Activated T-cell treated with anti-CD3 and anti-CD28 coated beads, Interleukin-2, amount 50 U/mL, for 24 hours (primary cell): ENCODE measurements around the gene DTWD2.
"Not testable (repeated sequence)": the region's sequence is repeated elsewhere in the genome, so short reads cannot be mapped to it uniquely, and the experiment has no call there.

Experiments used
- DNase-seq: peaks from one replicate; pipeline ENCODE4 v3.0.0-alpha.2; 2020
- H3K27ac Mint-ChIP-seq: 2 replicates; pipeline ENCODE4 v1.8.0; 2020; ENCODE audit warnings: mild to moderate bottlenecking, mixed read lengths
- H3K27me3 Mint-ChIP-seq: 2 replicates; pipeline ENCODE4 v1.8.0; 2020; ENCODE audit warnings: mixed read lengths
- H3K36me3 Mint-ChIP-seq: 2 replicates; pipeline ENCODE4 v1.8.0; 2020; ENCODE audit warnings: low read depth, mixed read lengths
- H3K4me1 Mint-ChIP-seq: 2 replicates; pipeline ENCODE4 v1.8.0; 2020; ENCODE audit warnings: low read depth, mixed read lengths
- H3K4me3 Mint-ChIP-seq: 2 replicates; pipeline ENCODE4 v1.8.0; 2020; ENCODE audit warnings: mild to moderate bottlenecking, moderate library complexity, mixed read lengths
- H3K9me3 Mint-ChIP-seq: 2 replicates; pipeline ENCODE4 v1.8.0; 2020; ENCODE audit warnings: mixed read lengths

The DTWD2 gene

GRCh38 chr5:119017994-119018393 lies 29.6 kb upstream of the DTWD2 start:
- DNase-seq = no peak
- H3K27ac Mint-ChIP-seq = no peak overlapping the region
- no peaks in the 10 kb centered on the region for H3K9me3 Mint-ChIP-seq
- no peaks in the 10 kb centered on the region for H3K36me3 Mint-ChIP-seq
- H3K4me1 Mint-ChIP-seq = peaks cover 3% of the 10 kb centered on the region
- H3K4me3 Mint-ChIP-seq = no peak overlapping the region
- H3K27me3 Mint-ChIP-seq = no peaks in the 10 kb centered on the region

- Mint-ChIP-seq H3K4me3 (no peak overlapping the region), H3K27ac (no peak overlapping the region), H3K27me3 (no peaks in the 10 kb centered on the region), H3K9me3 (no peaks in the 10 kb centered on the region), H3K36me3 (no peaks in the 10 kb centered on the region), H3K4me1 (no peaks in the 10 kb centered on the region)
- no peak for DNase-seq
Measured at GRCh38 chr5:119016125-119016774, 27.9 kb upstream of the DTWD2 start.

GRCh38 chr5:119011186-119011585 lies 22.8 kb upstream of the DTWD2 start:
- H3K9me3 Mint-ChIP-seq = no peaks in the 10 kb centered on the region
- no peaks in the 10 kb centered on the region for H3K27me3 Mint-ChIP-seq
- no peak overlapping the region for H3K4me3 Mint-ChIP-seq
- H3K36me3 Mint-ChIP-seq = no peaks in the 10 kb centered on the region
- no peaks in the 10 kb centered on the region for H3K4me1 Mint-ChIP-seq
- no peak for DNase-seq
- H3K27ac Mint-ChIP-seq = no peak overlapping the region

- H3K9me3 Mint-ChIP-seq = no peaks in the 10 kb centered on the region
- no peak for DNase-seq
- H3K4me3 Mint-ChIP-seq = no peak overlapping the region
- no peaks in the 10 kb centered on the region for H3K36me3 Mint-ChIP-seq
- H3K27me3 Mint-ChIP-seq = no peaks in the 10 kb centered on the region
- no peak overlapping the region for H3K27ac Mint-ChIP-seq
- H3K4me1 Mint-ChIP-seq = no peaks in the 10 kb centered on the region
Measured at GRCh38 chr5:119010206-119010605, 21.9 kb upstream of the DTWD2 start.

GRCh38 chr5:119009131-119009530 lies 20.8 kb upstream of the DTWD2 start:
- Mint-ChIP-seq H3K27ac (no peak overlapping the region), H3K27me3 (no peaks in the 10 kb centered on the region), H3K4me1 (no peaks in the 10 kb centered on the region), H3K36me3 (no peaks in the 10 kb centered on the region), H3K9me3 (no peaks in the 10 kb centered on the region), H3K4me3 (no peak overlapping the region)
- no peak for DNase-seq

GRCh38 chr5:118999696-119000095 lies 11.3 kb upstream of the DTWD2 start:
- Mint-ChIP-seq H3K27me3 (peaks cover 6% of the 10 kb centered on the region), H3K27ac (no peak overlapping the region), H3K4me3 (no peak overlapping the region), H3K36me3 (peaks cover 3% of the 10 kb centered on the region), H3K9me3 (peaks cover 23% of the 10 kb centered on the region), H3K4me1 (no peaks in the 10 kb centered on the region)
- no peak for DNase-seq

GRCh38 chr5:118998861-118999260 lies 10.5 kb upstream of the DTWD2 start:
- not testable (repeated sequence) for H3K36me3 Mint-ChIP-seq, DNase-seq, H3K27ac Mint-ChIP-seq, H3K27me3 Mint-ChIP-seq, H3K4me1 Mint-ChIP-seq, H3K4me3 Mint-ChIP-seq
- H3K9me3 Mint-ChIP-seq = peaks cover 23% of the 10 kb centered on the region

GRCh38 chr5:118996098-118996497 lies 7.8 kb upstream of the DTWD2 start:
- Mint-ChIP-seq H3K27me3 (peaks cover 3% of the 10 kb centered on the region), H3K9me3 (peaks cover 24% of the 10 kb centered on the region), H3K4me1 (no peaks in the 10 kb centered on the region), H3K27ac (no peak overlapping the region), H3K4me3 (no peak overlapping the region), H3K36me3 (peaks cover 3% of the 10 kb centered on the region)
- no peak for DNase-seq

- Mint-ChIP-seq H3K27ac (no peak overlapping the region), H3K9me3 (peaks cover 21% of the 10 kb centered on the region), H3K4me3 (no peak overlapping the region), H3K4me1 (no peaks in the 10 kb centered on the region), H3K36me3 (peaks cover 3% of the 10 kb centered on the region), H3K27me3 (no peaks in the 10 kb centered on the region)
- DNase-seq = no peak
Measured at GRCh38 chr5:118994595-118994994, 6.2 kb upstream of the DTWD2 start.

- H3K27ac Mint-ChIP-seq, H3K4me3 Mint-ChIP-seq, H3K4me1 Mint-ChIP-seq, H3K27me3 Mint-ChIP-seq, DNase-seq, H3K36me3 Mint-ChIP-seq: not testable (repeated sequence)
- H3K9me3 Mint-ChIP-seq = peaks cover 21% of the 10 kb centered on the region
Measured at GRCh38 chr5:118993118-118993517, 4.8 kb upstream of the DTWD2 start.

GRCh38 chr5:118992055-118992454 lies 3.7 kb upstream of the DTWD2 start:
- Mint-ChIP-seq H3K9me3 (peaks cover 16% of the 10 kb centered on the region), H3K4me1 (peaks cover 15% of the 10 kb centered on the region)
- not testable (repeated sequence) for H3K27me3 Mint-ChIP-seq, DNase-seq, H3K4me3 Mint-ChIP-seq, H3K36me3 Mint-ChIP-seq, H3K27ac Mint-ChIP-seq

GRCh38 chr5:118990582-118990981 lies 2.2 kb upstream of the DTWD2 start:
- DNase-seq = no peak
- Mint-ChIP-seq H3K27ac (no peak overlapping the region), H3K36me3 (no peaks in the 10 kb centered on the region), H3K4me1 (peaks cover 18% of the 10 kb centered on the region), H3K27me3 (no peaks in the 10 kb centered on the region), H3K9me3 (peaks cover 9% of the 10 kb centered on the region), H3K4me3 (no peak overlapping the region)

GRCh38 chr5:118989816-118990215 lies 1.5 kb upstream of the DTWD2 start:
- DNase-seq = no peak
- H3K9me3 Mint-ChIP-seq = peaks cover 2% of the 10 kb centered on the region
- peaks cover 18% of the 10 kb centered on the region for H3K4me1 Mint-ChIP-seq
- H3K27me3 Mint-ChIP-seq = no peaks in the 10 kb centered on the region
- H3K4me3 Mint-ChIP-seq = no peak overlapping the region
- no peaks in the 10 kb centered on the region for H3K36me3 Mint-ChIP-seq
- no peak overlapping the region for H3K27ac Mint-ChIP-seq

- peak overlapping the region; percentile 76 for H3K4me3 Mint-ChIP-seq
- no peak for DNase-seq
- peaks cover 2% of the 10 kb centered on the region for H3K9me3 Mint-ChIP-seq
- H3K36me3 Mint-ChIP-seq = no peaks in the 10 kb centered on the region
- peaks cover 20% of the 10 kb centered on the region for H3K4me1 Mint-ChIP-seq
- peak overlapping the region; percentile 69 for H3K27ac Mint-ChIP-seq
- no peaks in the 10 kb centered on the region for H3K27me3 Mint-ChIP-seq
Measured at GRCh38 chr5:118988866-118989180, 476 bp upstream of the DTWD2 start.

GRCh38 chr5:118984602-118985001 lies 3.7 kb downstream of the DTWD2 start:
- Mint-ChIP-seq H3K27me3 (no peaks in the 10 kb centered on the region), H3K4me3 (no peak overlapping the region), H3K27ac (no peak overlapping the region), H3K9me3 (no peaks in the 10 kb centered on the region), H3K4me1 (peaks cover 21% of the 10 kb centered on the region), H3K36me3 (no peaks in the 10 kb centered on the region)
- no peak for DNase-seq

- H3K4me1 Mint-ChIP-seq = peaks cover 4% of the 10 kb centered on the region
- H3K27ac Mint-ChIP-seq = no peak overlapping the region
- no peak overlapping the region for H3K4me3 Mint-ChIP-seq
- H3K9me3 Mint-ChIP-seq = peaks cover 2% of the 10 kb centered on the region
- no peaks in the 10 kb centered on the region for H3K36me3 Mint-ChIP-seq
- no peaks in the 10 kb centered on the region for H3K27me3 Mint-ChIP-seq
- no peak for DNase-seq
Measured at GRCh38 chr5:118981783-118982182, 6.6 kb downstream of the DTWD2 start.
